ENCODE data around the gene RNFT2.

Gene RNFT2

DNA sequence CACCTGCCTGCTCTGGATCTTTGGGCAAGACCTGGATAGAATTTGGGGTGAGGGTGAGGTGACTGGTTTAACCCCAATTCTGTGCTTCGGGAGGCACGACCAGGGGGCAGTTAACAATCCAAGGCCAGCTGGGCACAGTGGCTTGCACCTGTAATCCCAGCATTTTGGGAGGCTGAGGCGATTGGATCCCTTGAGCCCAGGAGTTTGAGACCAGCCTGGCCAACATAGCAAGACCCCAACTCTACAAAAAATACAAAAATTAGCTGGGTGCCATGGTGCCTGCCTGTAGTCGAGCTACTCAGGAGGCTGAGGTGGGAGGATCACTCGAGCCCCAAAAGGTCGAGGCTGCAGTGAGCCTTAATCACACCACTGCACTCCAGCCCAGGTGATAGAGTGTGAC is 105.0 kb downstream of the RNFT2 start:
- DNase-seq (ENCODE audit: low read depth): no peak
- TF ChIP-seq, protein P1, sequence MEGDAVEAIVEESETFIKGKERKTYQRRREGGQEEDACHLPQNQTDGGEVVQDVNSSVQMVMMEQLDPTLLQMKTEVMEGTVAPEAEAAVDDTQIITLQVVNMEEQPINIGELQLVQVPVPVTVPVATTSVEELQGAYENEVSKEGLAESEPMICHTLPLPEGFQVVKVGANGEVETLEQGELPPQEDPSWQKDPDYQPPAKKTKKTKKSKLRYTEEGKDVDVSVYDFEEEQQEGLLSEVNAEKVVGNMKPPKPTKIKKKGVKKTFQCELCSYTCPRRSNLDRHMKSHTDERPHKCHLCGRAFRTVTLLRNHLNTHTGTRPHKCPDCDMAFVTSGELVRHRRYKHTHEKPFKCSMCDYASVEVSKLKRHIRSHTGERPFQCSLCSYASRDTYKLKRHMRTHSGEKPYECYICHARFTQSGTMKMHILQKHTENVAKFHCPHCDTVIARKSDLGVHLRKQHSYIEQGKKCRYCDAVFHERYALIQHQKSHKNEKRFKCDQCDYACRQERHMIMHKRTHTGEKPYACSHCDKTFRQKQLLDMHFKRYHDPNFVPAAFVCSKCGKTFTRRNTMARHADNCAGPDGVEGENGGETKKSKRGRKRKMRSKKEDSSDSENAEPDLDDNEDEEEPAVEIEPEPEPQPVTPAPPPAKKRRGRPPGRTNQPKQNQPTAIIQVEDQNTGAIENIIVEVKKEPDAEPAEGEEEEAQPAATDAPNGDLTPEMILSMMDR (conservative IDR thresholded peaks at IDR 0.05; ENCODE audit: control insufficient read depth, insufficient read depth, low read depth, low read length): no peak
- H3K4me3 ChIP-seq (ENCODE audit: control insufficient read depth, low read depth, low read length): no peak overlapping the region

DNA sequence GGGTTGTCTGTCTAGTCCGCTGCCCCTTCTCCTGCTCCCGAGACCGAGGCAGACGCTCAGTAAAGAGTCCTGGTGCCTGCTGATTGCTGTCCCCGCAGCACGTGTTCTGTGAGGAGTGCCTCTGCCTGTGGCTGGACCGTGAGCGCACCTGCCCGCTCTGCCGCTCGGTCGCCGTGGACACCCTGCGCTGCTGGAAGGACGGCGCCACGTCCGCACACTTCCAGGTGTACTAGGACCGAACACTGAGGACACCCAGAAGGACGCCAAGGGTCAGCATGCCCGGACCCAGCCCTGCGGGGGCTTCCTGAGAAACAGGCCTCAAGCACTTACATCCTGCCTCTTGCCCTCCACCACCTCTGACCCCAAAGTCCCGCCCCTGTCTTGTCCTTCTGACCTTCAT is 111.1 kb downstream of the RNFT2 start:
- H3K4me3 ChIP-seq (ENCODE audit: control insufficient read depth, low read depth, low read length): no peak overlapping the region
- TF ChIP-seq, protein P1 (conservative IDR thresholded peaks at IDR 0.05; ENCODE audit: control insufficient read depth, insufficient read depth, low read depth, low read length): no peak
- DNase-seq (ENCODE audit: low read depth): no peak

DNA sequence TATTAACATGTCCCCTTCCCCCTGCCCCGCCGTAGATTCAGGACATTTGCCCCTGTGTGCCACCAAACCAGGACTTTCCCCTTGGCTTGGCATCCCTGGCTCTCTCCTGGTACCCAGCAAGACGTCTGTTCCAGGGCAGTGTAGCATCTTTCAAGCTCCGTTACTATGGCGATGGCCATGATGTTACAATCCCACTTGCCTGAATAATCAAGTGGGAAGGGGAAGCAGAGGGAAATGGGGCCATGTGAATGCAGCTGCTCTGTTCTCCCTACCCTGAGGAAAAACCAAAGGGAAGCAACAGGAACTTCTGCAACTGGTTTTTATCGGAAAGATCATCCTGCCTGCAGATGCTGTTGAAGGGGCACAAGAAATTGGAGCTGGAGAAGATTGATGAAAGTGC is 114.2 kb downstream of the RNFT2 start:
- DNase-seq (ENCODE audit: low read depth): no peak
- H3K4me3 ChIP-seq (ENCODE audit: control insufficient read depth, low read depth, low read length): no peak overlapping the region
- TF ChIP-seq, protein P1 (conservative IDR thresholded peaks at IDR 0.05; ENCODE audit: control insufficient read depth, insufficient read depth, low read depth, low read length): no peak

DNA sequence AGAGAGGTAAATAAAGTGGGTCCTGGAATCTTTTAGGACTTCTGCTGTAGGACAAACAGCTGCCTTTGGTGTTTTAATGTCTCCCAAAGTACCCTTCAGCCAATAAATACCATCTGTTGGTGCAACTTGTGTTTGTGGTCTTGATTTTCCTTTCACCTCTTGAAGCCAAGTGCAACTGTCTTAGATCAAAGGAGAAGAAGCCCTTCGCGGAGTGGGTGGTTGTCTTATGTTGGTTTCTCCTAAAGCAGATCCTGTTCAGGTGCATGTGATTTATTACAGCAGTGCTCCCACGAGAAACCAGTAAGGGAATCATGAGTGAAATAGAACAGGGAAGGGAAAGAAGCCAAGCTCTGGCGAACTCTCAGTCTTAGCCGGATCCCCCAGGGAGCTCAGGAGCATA is 115.4 kb downstream of the RNFT2 start:
- DNase-seq (ENCODE audit: low read depth): no peak
- TF ChIP-seq, protein P1 (conservative IDR thresholded peaks at IDR 0.05; ENCODE audit: control insufficient read depth, insufficient read depth, low read depth, low read length): no peak
- no peak overlapping the region for H3K4me3 ChIP-seq (ENCODE audit: control insufficient read depth, low read depth, low read length)

GRCh38 chr12:116855744-116856470 is 117.8 kb downstream of the RNFT2 start:
- DNase-seq (ENCODE audit: low read depth): no peak
- H3K4me3 ChIP-seq (ENCODE audit: control insufficient read depth, low read depth, low read length): no peak overlapping the region
- TF ChIP-seq, protein P1 (conservative IDR thresholded peaks at IDR 0.05; ENCODE audit: control insufficient read depth, insufficient read depth, low read depth, low read length): no peak

GRCh38 chr12:116856729-116857128 is 118.6 kb downstream of the RNFT2 start:
- DNase-seq (ENCODE audit: low read depth): no peak
- TF ChIP-seq, protein P1 (conservative IDR thresholded peaks at IDR 0.05; ENCODE audit: control insufficient read depth, insufficient read depth, low read depth, low read length): no peak
- no peak overlapping the region for H3K4me3 ChIP-seq (ENCODE audit: control insufficient read depth, low read depth, low read length)
